ENCODE data around the gene CSMD2. TPM values are rescaled to one million over a fixed set of nuclear protein-coding genes. Genes with fewer than 3 reads are reported as not detected.

The CSMD2 gene
- total RNA-seq, 2 experiments from 2014 or later, result not detected

DNA sequence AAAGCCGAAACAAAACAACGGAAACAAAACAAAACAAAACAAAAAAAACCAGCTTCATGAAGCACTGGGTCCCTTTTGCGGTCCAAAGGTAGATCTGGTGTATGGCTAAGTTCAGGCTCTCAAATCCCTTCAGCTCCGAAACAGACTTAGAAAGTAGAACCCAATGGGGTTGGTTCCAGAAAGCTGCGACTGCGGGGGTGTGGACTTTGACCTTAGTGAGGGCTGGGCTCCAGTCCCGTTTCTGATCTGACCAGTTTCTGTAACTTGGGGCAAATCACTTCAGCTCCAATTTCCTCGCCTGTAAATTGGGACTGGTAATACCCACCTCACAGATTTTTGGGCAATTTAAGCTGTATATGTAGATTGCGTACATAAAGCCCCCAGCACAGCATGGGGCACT is 587.4 kb downstream of the CSMD2 start:
- no peak for DNase-seq
- ChIA-PET CTCF (no interaction called here), POLR2A (no interaction called here)
- Mint-ChIP-seq H3K4me1 (ENCODE audit: low read depth) (no peaks in the 10 kb centered on the region), H3K27ac (no peak overlapping the region), H3K9me3 (no peaks in the 10 kb centered on the region), H3K27me3 (peaks cover 25% of the 10 kb centered on the region), H3K4me3 (no peak overlapping the region), H3K36me3 (ENCODE audit: low read depth) (no peaks in the 10 kb centered on the region)
- no peak for ATAC-seq
- intact Hi-C loops (cut with micrococcal nuclease), result no loop called here
- TF ChIP-seq, protein P1, sequence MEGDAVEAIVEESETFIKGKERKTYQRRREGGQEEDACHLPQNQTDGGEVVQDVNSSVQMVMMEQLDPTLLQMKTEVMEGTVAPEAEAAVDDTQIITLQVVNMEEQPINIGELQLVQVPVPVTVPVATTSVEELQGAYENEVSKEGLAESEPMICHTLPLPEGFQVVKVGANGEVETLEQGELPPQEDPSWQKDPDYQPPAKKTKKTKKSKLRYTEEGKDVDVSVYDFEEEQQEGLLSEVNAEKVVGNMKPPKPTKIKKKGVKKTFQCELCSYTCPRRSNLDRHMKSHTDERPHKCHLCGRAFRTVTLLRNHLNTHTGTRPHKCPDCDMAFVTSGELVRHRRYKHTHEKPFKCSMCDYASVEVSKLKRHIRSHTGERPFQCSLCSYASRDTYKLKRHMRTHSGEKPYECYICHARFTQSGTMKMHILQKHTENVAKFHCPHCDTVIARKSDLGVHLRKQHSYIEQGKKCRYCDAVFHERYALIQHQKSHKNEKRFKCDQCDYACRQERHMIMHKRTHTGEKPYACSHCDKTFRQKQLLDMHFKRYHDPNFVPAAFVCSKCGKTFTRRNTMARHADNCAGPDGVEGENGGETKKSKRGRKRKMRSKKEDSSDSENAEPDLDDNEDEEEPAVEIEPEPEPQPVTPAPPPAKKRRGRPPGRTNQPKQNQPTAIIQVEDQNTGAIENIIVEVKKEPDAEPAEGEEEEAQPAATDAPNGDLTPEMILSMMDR (IDR thresholded peaks at IDR 0.05), result no peak

DNA sequence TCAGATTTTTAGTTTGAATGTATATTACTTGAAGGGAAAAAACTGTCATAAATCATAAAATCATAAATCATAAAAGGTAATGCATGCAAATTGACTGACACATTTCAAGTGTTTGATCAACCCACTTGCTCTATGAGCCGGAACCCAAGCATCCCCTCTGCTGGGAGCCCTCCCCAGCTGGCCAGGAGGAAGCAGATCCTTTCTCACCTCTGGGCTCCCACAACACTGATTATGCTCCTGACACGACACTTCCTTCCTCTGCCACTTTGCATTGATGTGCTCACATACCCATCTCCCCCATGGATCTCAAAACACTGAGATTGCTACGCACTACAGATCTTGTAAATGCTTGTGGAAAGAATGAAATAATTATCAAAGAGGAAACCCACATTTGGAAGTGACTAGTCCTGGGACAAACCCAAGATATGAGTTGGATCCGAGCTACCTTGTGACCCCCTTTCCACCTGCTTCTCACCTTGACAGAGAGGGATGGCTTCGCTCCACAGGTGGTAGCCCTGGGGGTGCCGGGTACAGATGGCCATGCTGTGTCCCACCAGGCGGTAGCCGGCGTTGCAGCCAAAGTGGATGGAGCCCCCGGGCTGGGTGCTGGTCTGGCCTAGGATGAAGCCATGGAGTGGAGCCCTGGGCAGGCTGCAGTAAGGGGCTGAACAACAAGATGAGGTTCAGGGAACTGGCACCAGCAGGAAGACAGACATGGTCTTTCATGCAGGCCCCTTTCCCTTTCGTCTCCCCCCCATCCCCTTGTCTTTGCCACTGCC is 588.0 kb downstream of the CSMD2 start:
- CTCF ChIA-PET, result no interaction called here
- TF ChIP-seq, protein P1 (IDR thresholded peaks at IDR 0.05), result no peak
- ATAC-seq, result no peak

DNA sequence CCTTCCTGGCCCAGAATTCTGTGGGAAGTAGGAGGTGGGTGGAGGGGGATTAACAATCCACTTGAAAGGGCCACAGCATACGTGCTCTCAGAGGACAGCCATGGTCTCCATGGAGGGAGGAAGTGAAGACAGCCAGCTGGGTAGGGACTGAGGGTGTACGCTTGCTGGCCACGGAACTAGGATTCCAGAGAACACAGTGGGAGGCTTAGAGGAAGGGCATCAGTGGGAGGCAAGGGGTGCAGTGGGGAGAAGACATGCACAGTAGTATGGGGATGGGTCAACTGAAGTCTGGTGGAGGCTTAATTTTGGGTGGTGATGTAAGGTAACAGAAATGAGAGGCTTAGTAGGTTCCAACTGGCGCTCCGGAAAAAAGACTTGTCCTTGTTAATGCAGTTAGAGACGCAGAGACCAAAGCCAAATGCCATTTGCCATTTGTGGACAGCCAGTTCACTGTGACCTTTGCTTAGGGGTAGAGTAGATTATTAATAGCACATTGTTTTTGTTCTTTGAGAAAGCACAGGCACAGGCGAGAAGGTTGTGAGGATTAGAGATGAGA is 589.6 kb downstream of the CSMD2 start:
- no peaks in the 10 kb centered on the region for H3K36me3 Mint-ChIP-seq (ENCODE audit: low read depth)
- CTCF ChIA-PET, result no interaction called here
- H3K4me1 Mint-ChIP-seq (ENCODE audit: low read depth), result no peaks in the 10 kb centered on the region
- ATAC-seq (no peak), DNase-seq (no peak)
- intact Hi-C loops (cut with micrococcal nuclease), result no loop called here
- H3K27ac Mint-ChIP-seq, result no peak overlapping the region
- TF ChIP-seq, protein P1 (IDR thresholded peaks at IDR 0.05), result no peak
- H3K4me3 Mint-ChIP-seq, result no peak overlapping the region
- H3K27me3 Mint-ChIP-seq, result peaks cover 23% of the 10 kb centered on the region
- H3K9me3 Mint-ChIP-seq, result no peaks in the 10 kb centered on the region
- POLR2A ChIA-PET, result no interaction called here

More for the DNA sequence above, 588.0 kb downstream of the CSMD2 start:
- DNase-seq, result no peak
- intact Hi-C loops (cut with micrococcal nuclease), result no loop called here
- no peaks in the 10 kb centered on the region for H3K9me3 Mint-ChIP-seq
- H3K27me3 Mint-ChIP-seq, result peaks cover 29% of the 10 kb centered on the region
- H3K4me3 Mint-ChIP-seq, result no peak overlapping the region
- H3K36me3 Mint-ChIP-seq (ENCODE audit: low read depth), result no peaks in the 10 kb centered on the region
- H3K27ac Mint-ChIP-seq, result no peak overlapping the region
- H3K4me1 Mint-ChIP-seq (ENCODE audit: low read depth), result no peaks in the 10 kb centered on the region
- POLR2A ChIA-PET, result no interaction called here

DNA sequence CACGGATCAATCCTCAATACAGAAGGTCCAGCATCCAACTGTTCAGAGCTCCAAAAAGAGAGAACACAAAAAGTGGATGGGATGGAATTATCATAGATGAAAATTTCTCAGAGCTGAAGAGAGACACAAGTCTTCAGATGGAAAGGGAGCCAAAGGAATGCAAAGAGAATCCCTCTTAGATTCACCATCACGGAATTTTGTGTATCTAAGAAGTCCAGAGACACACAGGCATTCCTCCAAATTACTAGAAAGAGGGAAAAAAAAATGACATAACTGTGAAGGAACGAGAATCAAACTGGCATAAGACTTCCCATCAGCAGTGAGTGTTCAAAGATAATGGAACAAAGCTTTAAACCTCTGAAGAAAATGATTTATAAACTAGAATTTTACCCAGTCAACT is 591.4 kb downstream of the CSMD2 start:
- ChIA-PET CTCF (no interaction called here), POLR2A (no interaction called here)
- Mint-ChIP-seq H3K4me1 (ENCODE audit: low read depth) (no peaks in the 10 kb centered on the region), H3K36me3 (ENCODE audit: low read depth) (no peaks in the 10 kb centered on the region), H3K9me3 (no peaks in the 10 kb centered on the region), H3K27ac (no peak overlapping the region), H3K4me3 (no peak overlapping the region), H3K27me3 (peaks cover 23% of the 10 kb centered on the region)
- ATAC-seq (no peak), DNase-seq (no peak)
- intact Hi-C loops (cut with micrococcal nuclease), result no loop called here
- TF ChIP-seq, protein P1 (IDR thresholded peaks at IDR 0.05), result no peak

DNA sequence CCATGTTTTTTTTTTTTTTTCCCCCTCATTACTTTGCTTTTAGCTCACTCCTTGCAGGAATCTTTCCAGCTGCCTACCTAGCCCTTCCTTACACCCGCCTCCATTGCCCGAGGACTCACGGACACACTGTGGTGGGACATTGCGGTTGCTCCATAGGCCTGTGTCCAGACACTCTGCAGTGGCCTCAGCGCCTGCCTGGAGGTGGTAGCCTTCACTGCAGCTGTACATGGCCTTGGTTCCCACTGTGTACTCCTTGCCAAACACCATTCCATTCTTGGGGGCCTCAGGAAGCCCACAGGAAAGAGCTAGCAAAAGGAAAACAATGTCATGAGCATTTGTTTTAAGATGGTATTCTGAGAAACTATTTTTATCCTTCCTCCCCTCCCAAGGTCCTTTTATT is 592.6 kb downstream of the CSMD2 start:
- POLR2A ChIA-PET, result no interaction called here

More for the DNA sequence above, 592.6 kb downstream of the CSMD2 start:
- TF ChIP-seq, protein P1 (IDR thresholded peaks at IDR 0.05), result no peak
- peaks cover 25% of the 10 kb centered on the region for H3K27me3 Mint-ChIP-seq
- intact Hi-C loops (cut with micrococcal nuclease), result no loop called here
- H3K4me1 Mint-ChIP-seq (ENCODE audit: low read depth), result no peaks in the 10 kb centered on the region
- no peak overlapping the region for H3K27ac Mint-ChIP-seq
- H3K4me3 Mint-ChIP-seq, result no peak overlapping the region
- ATAC-seq (no peak), DNase-seq (no peak)
- no peaks in the 10 kb centered on the region for H3K36me3 Mint-ChIP-seq (ENCODE audit: low read depth)
- CTCF ChIA-PET, result no interaction called here
- no peaks in the 10 kb centered on the region for H3K9me3 Mint-ChIP-seq
